Measurements from ENCODE around the gene SOWAHA.

Gene SOWAHA

GRCh38 chr5:132812781-132813598, at the start of gene SOWAHA:
TSS of gene SOWAHA (plus strand) at chr5:132813302. CDS start at chr5:132813622, 320 bp downstream.
- peak in 9 of 10 donors; percentile 68 to 93 (median 80) for DNase-seq
- intact Hi-C loops (cut with DNase I): loop anchor here (5.0 kb wide), 1 partner anchor 36 kb away; the partner anchor contains the start of gene SEPTIN8

GRCh38 chr5:132764051-132764450, 49.1 kb upstream of the SOWAHA start:
- intact Hi-C loops (cut with DNase I): no loop called here
- peak in 2 of 10 donors; percentile 28 to 30 for DNase-seq

- intact Hi-C loops (cut with DNase I): no loop called here
Measured at GRCh38 chr5:132764671-132765238, 48.3 kb upstream of the SOWAHA start.

GRCh38 chr5:132765311-132766019, 47.6 kb upstream of the SOWAHA start:
- peak in 2 of 10 donors; percentile 65 to 82 for DNase-seq
- intact Hi-C loops (cut with DNase I): no loop called here

More at GRCh38 chr5:132764671-132765238, 48.3 kb upstream of the SOWAHA start:
- peak in 1 of 10 donors; percentile 10 for DNase-seq

- peak in 2 of 10 donors; percentile 24 to 69 for DNase-seq
- intact Hi-C loops (cut with DNase I): no loop called here
Measured at GRCh38 chr5:132766020-132766805, 46.9 kb upstream of the SOWAHA start.

- DNase-seq: peak in 1 of 10 donors; percentile 52
- intact Hi-C loops (cut with DNase I): no loop called here
Measured at GRCh38 chr5:132766806-132767055, 46.4 kb upstream of the SOWAHA start.

GRCh38 chr5:132767150-132767549, 46.0 kb upstream of the SOWAHA start:
- DNase-seq: peak in 2 of 10 donors; percentile 81 to 86
- intact Hi-C loops (cut with DNase I): no loop called here

GRCh38 chr5:132768485-132768868, 44.6 kb upstream of the SOWAHA start:
- DNase-seq: peak in 2 of 10 donors; percentile 28 to 74
- intact Hi-C loops (cut with DNase I): no loop called here

GRCh38 chr5:132770476-132771159, 42.5 kb upstream of the SOWAHA start:
- intact Hi-C loops (cut with DNase I): no loop called here
- DNase-seq: peak in 2 of 10 donors; percentile 51 to 86

- DNase-seq: peak in 1 of 10 donors; percentile 64
- intact Hi-C loops (cut with DNase I): no loop called here
Measured at GRCh38 chr5:132771503-132771998, 41.6 kb upstream of the SOWAHA start.

- peak in 2 of 10 donors; percentile 65 to 82 for DNase-seq
- intact Hi-C loops (cut with DNase I): no loop called here
Measured at GRCh38 chr5:132772291-132773070, 40.6 kb upstream of the SOWAHA start.

GRCh38 chr5:132773114-132773513, 40.0 kb upstream of the SOWAHA start:
- DNase-seq: peak in 3 of 10 donors; percentile 46 to 88 (median 68)
- intact Hi-C loops (cut with DNase I): no loop called here

GRCh38 chr5:132773601-132774355, 39.3 kb upstream of the SOWAHA start:
- peak in 1 of 10 donors; percentile 86 for DNase-seq
- intact Hi-C loops (cut with DNase I): no loop called here

- DNase-seq: peak in 1 of 10 donors; percentile 68
- intact Hi-C loops (cut with DNase I): no loop called here
Measured at GRCh38 chr5:132774406-132774805, 38.7 kb upstream of the SOWAHA start.

- peak in 1 of 10 donors; percentile 70 for DNase-seq
Measured at GRCh38 chr5:132774896-132775295, 38.2 kb upstream of the SOWAHA start.

GRCh38 chr5:132775476-132775961, 37.6 kb upstream of the SOWAHA start:
- peak in 1 of 10 donors; percentile 69 for DNase-seq
- intact Hi-C loops (cut with DNase I): loop anchor here (5.0 kb wide), 1 partner anchor 37 kb away; the partner anchor contains the start of gene SOWAHA

More at GRCh38 chr5:132774896-132775295, 38.2 kb upstream of the SOWAHA start:
- intact Hi-C loops (cut with DNase I): loop anchor here (5.0 kb wide), 1 partner anchor 37 kb away; the partner anchor contains the start of gene SOWAHA

GRCh38 chr5:132776131-132776937, 36.8 kb upstream of the SOWAHA start:
- peak in 8 of 10 donors; percentile 42 to 92 (median 60) for DNase-seq
- intact Hi-C loops (cut with DNase I): loop anchor here (5.0 kb wide), 1 partner anchor 36 kb away; the partner anchor contains the start of gene SOWAHA

All from posterior cingulate gyrus (tissue), 11 donors.